ENCODE results near the gene TAF3.

DNA sequence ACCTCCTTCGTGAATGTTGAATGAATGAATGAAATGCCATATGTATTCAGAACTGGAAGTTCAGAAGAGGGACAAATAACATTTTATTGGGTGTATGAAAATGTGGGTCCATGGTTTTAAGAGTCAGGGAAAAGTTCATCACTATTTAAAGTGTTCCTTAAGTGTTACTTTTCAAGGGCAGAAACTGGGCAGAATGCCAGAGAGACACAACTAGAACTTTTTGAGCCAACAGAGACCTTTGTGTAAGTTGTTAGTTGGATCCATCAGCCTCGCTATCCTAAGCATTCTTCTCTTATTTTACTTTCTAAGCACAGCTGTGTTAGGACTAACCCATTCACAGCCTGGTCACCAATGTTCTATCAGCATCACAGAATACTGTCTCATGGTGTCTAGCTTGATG is 13.6 kb upstream of the TAF3 start:
- TF ChIP-seq, protein P1, sequence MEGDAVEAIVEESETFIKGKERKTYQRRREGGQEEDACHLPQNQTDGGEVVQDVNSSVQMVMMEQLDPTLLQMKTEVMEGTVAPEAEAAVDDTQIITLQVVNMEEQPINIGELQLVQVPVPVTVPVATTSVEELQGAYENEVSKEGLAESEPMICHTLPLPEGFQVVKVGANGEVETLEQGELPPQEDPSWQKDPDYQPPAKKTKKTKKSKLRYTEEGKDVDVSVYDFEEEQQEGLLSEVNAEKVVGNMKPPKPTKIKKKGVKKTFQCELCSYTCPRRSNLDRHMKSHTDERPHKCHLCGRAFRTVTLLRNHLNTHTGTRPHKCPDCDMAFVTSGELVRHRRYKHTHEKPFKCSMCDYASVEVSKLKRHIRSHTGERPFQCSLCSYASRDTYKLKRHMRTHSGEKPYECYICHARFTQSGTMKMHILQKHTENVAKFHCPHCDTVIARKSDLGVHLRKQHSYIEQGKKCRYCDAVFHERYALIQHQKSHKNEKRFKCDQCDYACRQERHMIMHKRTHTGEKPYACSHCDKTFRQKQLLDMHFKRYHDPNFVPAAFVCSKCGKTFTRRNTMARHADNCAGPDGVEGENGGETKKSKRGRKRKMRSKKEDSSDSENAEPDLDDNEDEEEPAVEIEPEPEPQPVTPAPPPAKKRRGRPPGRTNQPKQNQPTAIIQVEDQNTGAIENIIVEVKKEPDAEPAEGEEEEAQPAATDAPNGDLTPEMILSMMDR (tag by site-specific recombination; IDR thresholded peaks at IDR 0.05) = no peak
- TF ChIP-seq GLI4 (tag by site-specific recombination; IDR thresholded peaks at IDR 0.05) (no peak), SCRT2 (tag by site-specific recombination; IDR thresholded peaks at IDR 0.05) (no peak)
- TF ChIP-seq, protein P2, sequence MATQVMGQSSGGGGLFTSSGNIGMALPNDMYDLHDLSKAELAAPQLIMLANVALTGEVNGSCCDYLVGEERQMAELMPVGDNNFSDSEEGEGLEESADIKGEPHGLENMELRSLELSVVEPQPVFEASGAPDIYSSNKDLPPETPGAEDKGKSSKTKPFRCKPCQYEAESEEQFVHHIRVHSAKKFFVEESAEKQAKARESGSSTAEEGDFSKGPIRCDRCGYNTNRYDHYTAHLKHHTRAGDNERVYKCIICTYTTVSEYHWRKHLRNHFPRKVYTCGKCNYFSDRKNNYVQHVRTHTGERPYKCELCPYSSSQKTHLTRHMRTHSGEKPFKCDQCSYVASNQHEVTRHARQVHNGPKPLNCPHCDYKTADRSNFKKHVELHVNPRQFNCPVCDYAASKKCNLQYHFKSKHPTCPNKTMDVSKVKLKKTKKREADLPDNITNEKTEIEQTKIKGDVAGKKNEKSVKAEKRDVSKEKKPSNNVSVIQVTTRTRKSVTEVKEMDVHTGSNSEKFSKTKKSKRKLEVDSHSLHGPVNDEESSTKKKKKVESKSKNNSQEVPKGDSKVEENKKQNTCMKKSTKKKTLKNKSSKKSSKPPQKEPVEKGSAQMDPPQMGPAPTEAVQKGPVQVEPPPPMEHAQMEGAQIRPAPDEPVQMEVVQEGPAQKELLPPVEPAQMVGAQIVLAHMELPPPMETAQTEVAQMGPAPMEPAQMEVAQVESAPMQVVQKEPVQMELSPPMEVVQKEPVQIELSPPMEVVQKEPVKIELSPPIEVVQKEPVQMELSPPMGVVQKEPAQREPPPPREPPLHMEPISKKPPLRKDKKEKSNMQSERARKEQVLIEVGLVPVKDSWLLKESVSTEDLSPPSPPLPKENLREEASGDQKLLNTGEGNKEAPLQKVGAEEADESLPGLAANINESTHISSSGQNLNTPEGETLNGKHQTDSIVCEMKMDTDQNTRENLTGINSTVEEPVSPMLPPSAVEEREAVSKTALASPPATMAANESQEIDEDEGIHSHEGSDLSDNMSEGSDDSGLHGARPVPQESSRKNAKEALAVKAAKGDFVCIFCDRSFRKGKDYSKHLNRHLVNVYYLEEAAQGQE (tag by site-specific recombination; IDR thresholded peaks at IDR 0.05) = no peak

Measured in HEK293 (cell line).